ENCODE data around the gene RDH14.

- TF ChIP-seq, protein P1, sequence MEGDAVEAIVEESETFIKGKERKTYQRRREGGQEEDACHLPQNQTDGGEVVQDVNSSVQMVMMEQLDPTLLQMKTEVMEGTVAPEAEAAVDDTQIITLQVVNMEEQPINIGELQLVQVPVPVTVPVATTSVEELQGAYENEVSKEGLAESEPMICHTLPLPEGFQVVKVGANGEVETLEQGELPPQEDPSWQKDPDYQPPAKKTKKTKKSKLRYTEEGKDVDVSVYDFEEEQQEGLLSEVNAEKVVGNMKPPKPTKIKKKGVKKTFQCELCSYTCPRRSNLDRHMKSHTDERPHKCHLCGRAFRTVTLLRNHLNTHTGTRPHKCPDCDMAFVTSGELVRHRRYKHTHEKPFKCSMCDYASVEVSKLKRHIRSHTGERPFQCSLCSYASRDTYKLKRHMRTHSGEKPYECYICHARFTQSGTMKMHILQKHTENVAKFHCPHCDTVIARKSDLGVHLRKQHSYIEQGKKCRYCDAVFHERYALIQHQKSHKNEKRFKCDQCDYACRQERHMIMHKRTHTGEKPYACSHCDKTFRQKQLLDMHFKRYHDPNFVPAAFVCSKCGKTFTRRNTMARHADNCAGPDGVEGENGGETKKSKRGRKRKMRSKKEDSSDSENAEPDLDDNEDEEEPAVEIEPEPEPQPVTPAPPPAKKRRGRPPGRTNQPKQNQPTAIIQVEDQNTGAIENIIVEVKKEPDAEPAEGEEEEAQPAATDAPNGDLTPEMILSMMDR (IDR thresholded peaks at IDR 0.05): no peak
- TF ChIP-seq POLR2A (IDR thresholded peaks at IDR 0.05): no peak
These were observed 37.8 kb downstream of the RDH14 start for GRCh38 chr2:18522484-18523146.
